Measurements from ENCODE around the gene CXCR4.

- TF ChIP-seq CTCF (IDR thresholded peaks at IDR 0.05) (no peak), POLR2AphosphoS5 (IDR thresholded peaks at IDR 0.05) (no peak), EP300 (IDR thresholded peaks at IDR 0.05) (no peak)
Measured at GRCh38 chr2:136067459-136067858, 50.5 kb downstream of the CXCR4 start.

All from sigmoid colon (tissue), 4 donors.